GM18519 (cell line): ENCODE measurements around the gene KLF14.
"Not testable (repeated sequence)": the region's sequence is repeated elsewhere in the genome, so short reads cannot be mapped to it uniquely, and the experiment has no call there.

Experiments
- ATAC-seq: cut with Tn5 transposase; IDR thresholded peaks from one replicate; pipeline ENCODE4 v1.9.1; 2021; ENCODE audit warnings: mild to moderate bottlenecking, moderate library complexity; ENCODE audit not compliant: unreplicated experiment, low FRiP score

The KLF14 gene

GRCh38 chr7:130721486-130722277 is 12.3 kb downstream of the KLF14 start:
- no peak for ATAC-seq

DNA sequence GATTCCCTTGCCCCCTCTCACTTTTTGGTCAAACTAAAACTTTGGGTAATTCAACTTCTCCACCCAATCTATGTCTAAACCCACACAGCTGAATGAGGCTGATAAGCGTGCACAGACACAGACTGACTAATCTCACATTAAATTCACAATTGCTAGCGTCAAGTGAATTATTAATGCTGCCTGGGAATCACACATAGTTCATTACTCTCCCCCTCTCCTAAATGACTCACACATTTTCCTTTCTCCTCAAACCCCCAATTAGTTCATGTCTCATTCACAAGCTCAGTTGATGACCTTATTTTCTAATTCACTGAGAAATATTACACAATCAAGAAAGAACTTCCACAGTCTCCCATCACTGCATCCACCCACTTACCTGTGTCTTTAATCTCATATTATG is 14.5 kb downstream of the KLF14 start:
- ATAC-seq: no peak

DNA sequence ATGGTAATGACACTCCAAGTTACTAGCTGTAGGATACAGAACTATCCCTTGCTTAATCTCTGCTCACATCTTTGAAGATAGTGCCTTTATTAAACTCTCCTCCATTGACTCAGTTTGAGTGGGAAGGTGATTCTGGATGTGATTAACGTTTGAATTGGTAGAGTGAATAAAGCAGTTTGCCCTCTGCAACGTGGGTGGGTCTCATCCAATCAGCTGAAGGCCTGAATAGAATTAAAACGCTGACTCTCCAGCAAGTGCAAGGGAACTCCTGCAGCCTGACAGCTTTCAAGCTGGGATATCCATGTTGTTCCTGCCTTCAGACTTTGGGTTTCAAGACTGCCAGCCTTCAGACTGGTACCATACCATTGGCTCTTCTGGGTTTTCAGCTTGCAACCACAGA is 21.6 kb downstream of the KLF14 start:
- ATAC-seq: no peak

- ATAC-seq: no peak
Observed at GRCh38 chr7:130708766-130709165, 25.2 kb downstream of the KLF14 start.

GRCh38 chr7:130708001-130708400 is 26.0 kb downstream of the KLF14 start:
- no peak for ATAC-seq

- no peak for ATAC-seq
Observed at GRCh38 chr7:130703851-130704250, 30.2 kb downstream of the KLF14 start.

GRCh38 chr7:130701650-130702049 is 32.4 kb downstream of the KLF14 start:
- ATAC-seq: no peak

GRCh38 chr7:130700760-130701159 is 33.2 kb downstream of the KLF14 start:
- ATAC-seq: no peak

- no peak for ATAC-seq
Observed at GRCh38 chr7:130699686-130700085, 34.3 kb downstream of the KLF14 start.

- ATAC-seq: no peak
Observed at GRCh38 chr7:130697820-130698219, 36.2 kb downstream of the KLF14 start.

DNA sequence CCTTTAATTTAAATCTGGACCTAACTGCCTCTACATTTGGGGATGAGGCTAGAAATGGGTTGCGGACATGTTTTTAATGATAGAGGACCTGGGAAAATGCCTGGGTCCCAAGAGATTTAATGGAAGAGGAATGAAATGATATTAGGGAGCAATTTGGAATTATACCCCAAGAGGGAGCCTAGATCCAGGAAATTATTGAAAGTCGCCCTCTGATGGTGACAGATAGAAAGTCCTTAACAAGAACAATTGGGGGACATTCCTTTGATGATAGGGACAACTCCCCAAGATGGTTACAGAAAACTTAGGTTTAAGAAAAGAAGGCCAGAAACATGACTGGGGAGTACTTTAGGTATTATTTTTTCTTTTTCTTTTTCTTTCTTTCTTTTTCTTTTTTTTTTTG is 38.2 kb downstream of the KLF14 start:
- no peak for ATAC-seq

GRCh38 chr7:130692396-130692795 is 41.6 kb downstream of the KLF14 start:
- not testable (repeated sequence) for ATAC-seq

DNA sequence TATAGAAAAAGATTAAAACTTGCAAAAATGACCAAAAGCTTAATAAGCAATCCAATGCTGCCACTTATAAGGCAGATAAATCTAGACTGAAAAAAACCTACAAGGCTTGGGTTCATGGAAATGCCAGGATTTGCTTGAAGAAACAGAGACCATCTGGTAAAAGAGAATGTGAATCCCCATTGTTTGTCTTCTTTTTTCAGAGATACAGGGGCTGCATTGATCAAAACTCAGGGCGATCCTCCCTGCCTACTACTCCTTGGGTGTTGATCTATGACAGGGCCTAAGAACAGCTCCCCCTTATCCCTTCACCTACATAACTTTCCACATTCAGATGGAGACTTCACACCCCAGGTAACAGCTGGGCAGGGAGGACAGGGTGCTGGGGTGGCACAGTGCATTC is 44.3 kb downstream of the KLF14 start:
- no peak for ATAC-seq

DNA sequence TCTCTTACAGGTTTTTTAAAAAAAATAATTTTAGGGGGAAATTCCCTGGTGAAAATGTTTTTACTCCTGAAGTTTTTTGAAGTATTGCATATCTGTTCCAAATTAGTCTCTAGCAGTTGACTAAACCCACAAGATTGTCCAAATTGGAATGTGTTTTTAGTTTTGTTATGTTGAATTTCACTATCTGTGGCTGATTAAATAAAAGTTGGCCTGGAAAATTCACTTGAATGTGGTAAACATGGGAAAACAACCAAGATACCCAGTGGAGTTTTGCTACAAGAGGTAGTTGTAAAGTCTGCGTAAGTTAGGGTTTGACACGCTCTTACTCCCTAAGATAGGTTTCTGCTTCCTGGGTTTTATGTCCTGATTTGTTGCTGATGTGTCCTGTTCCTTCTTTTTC is 51.0 kb downstream of the KLF14 start:
- no peak for ATAC-seq
